HG02981 (cell line): ENCODE results near the gene NNAT.

Experiments
- ATAC-seq: cut with Tn5 transposase; IDR thresholded peaks from one replicate; pipeline ENCODE4 v1.9.1; 2021; ENCODE audit warnings: mild to moderate bottlenecking, moderate library complexity; ENCODE audit not compliant: unreplicated experiment

The NNAT gene

DNA sequence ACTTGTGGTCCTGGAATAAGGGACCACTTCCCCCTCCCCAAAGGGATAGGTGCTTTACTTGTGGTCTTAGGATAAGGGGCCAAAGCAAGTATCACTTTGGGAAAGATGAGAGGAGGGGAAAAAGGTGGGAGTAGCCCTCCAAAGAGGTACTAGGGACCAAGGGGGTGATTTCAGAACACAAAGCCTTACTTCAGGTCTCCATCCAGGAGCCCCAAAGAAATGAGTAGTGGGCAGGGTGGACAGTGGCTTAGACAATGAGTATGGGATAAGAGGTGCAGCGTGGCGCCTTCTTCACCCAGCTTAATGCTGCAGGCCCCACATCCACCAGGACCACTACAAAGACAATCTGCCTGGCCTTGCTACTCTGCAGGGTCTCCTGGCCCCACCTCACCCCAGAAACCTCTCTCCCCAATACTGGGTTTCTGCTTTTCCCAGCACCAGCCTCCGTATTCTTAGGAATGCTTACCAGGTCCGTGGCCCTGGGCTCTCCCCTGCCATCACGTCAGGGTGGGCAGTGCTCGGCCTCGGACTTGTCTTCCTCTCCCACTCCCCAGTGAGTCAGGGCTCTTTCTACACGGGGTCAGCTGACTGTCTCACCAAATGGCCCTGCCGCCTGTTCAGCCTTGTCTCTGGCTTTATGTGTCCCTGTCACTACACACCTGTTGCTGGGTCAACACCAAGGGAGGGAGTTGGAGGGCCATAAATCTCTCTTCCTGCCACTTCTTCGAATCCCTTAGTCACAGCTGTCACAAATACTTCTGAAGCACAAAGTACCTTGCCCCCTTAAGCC, 3.1 kb downstream of the NNAT start:
- ATAC-seq: no peak

DNA sequence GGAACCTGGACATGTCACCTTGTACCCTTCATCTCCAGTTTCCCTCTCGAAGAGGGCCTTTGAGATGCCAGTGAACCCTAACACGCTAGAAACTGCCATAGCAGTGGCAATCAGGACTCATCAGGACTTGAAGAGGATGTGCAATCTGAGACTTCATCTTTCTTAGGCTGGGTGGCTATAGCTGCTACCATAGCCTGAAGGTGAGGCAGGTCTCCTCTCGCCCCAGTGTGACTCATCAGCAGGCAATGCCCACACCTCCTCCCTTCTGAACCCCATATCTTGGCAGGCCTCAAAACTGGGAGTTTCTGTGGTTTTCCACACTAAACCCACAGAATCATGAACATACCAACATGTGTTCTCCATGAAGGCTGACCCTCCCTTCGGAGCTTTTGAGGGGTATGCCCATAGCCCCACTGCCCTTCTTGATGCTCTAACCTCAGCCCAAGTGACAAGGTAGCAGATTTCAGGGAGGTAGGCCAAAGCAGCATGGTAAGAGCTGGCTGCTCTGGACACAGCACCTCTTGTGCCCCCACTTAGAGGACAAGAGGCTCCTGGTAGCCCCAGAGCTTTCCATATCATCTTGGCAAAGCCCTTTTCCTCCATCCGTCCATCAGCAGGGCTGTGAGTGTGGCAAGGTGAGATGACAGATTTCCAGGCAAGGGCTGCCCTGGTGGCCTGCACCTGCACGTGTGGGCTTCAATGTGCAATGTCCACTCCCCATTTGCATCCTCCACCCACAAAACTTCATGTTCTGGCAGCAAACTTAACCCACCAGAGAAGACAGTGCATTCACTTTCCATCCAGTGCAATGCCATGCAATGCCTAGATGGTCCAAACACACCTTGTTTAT, 4.0 kb downstream of the NNAT start:
- ATAC-seq: no peak

DNA sequence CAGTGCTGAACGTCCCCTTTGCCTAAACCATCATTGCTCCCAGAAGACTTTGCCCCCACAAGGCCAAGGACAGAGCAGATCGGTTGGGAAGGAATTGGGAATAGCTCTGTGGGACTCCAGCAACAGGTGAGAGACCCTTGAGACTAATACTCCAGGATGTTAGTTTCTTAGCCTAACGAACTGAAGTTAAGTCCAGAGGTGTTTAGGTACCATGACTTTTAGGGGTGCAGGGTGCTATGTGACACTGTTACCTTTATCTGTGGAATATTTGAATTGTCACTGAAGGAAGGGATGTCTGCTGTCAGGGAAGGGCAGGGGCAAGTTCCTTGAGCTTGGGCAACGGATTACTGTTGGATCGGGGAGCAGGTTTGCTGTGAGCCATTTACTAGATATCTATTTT, 4.8 kb downstream of the NNAT start:
- ATAC-seq: no peak

DNA sequence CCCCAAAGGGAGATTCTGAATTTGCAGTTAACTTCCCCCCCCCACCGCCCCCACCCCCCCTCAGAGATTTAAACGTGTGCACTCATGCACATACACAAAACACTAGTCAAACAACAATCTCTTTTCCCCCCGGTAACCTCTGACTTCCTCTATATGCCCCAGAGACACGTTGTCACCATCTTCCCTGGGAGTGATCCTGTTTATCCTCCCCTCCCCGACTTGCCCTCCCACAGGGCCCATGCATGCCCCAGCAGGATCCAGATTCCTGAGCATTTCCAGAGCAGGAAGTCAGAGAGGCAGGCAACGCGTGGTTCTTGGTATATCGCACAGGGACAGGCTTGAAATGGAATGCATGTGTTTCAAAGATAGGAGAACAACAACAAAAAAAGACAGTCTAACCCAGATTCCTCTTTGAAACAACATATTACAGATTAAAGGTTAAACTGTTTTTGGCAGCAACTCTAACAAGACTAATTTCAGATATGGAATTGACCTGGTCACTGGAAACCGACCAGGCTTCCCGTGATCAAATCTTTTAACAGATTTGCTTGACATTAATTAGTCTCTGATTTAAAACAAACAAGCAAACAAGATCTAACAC, 5.3 kb downstream of the NNAT start:
- no peak for ATAC-seq

DNA sequence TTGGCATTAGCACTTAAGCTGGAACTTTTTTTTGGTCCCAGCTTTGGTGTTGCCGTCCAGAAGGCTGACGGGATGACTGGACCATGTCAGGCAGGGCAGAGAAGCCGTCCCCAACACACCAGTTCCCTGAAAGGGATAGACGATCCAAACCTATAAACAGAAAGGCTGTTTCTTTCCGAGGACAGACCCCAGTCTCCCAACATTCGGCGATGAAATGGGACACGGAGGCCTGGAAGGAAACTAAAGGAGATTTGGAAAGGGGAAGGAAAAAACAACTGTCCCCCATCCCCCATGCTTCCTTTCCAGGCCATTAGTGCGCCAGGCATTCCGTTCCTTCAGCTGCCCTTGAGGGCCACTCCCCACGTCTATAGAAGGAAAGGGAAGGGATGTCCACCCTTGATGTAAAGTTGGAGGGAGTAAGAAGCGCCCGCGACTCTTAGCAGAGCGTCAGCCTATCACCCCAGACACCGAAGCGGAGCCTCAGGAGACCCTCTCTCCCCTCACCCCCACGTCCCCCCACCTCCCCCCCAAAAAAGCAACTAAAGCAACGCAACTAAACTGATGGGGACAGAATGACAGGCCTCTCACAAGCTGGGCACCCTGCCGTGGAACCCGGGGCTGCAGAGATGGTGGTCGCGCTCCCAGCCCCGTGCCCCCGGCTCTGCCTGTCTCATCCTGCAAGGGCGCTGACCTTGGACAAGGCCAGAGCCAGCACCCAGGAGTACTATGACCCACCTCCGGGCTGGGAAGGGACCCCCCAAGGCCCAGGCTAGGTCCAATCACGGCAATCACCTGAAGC, 6.0 kb downstream of the NNAT start:
- ATAC-seq: no peak

DNA sequence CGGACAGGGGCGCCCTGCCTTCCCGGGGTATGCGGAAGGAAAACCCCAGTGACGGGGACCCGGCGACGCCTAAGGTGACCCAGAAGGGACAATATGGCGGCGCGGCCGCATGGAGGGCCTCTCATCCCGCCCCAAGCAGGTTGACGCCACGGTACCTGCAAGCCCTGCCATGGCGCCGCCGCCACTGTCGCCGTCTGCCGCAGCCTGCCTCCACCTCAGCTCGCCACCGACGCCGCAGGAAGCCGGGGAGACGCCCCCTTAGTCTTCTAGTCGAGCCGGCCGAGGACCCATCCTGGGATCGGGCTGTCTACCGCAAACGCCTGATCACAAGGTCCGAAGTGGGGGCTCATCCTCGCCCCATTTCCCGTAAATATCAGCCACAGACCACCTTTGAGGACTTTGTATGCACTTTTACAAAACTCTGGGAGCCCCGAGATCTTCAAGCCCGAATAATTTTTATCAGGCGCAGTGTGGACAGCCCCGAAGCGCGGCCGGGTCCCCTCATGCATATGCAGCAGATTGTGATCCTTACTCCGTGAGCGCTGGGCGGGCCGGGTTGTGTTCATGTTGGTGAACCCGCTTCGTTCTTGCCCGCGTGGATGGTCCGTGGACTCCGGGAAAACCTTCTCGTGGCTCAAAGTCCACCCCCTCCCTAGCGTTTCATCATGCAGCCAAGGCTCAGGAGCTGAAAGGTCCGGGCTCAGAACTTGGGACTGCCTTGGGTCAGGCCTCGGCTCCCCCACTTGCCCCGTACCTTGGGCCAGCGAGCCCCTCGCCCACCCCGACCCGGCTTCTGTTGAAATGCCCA, 6.8 kb downstream of the NNAT start, which contains the start of gene BLCAP:
BLCAP (minus strand) TSS at position 239 of the 808 bp plus-strand sequence. CDS start 8,702 bp downstream, outside the sequence.
- ATAC-seq: peak; percentile 59

DNA sequence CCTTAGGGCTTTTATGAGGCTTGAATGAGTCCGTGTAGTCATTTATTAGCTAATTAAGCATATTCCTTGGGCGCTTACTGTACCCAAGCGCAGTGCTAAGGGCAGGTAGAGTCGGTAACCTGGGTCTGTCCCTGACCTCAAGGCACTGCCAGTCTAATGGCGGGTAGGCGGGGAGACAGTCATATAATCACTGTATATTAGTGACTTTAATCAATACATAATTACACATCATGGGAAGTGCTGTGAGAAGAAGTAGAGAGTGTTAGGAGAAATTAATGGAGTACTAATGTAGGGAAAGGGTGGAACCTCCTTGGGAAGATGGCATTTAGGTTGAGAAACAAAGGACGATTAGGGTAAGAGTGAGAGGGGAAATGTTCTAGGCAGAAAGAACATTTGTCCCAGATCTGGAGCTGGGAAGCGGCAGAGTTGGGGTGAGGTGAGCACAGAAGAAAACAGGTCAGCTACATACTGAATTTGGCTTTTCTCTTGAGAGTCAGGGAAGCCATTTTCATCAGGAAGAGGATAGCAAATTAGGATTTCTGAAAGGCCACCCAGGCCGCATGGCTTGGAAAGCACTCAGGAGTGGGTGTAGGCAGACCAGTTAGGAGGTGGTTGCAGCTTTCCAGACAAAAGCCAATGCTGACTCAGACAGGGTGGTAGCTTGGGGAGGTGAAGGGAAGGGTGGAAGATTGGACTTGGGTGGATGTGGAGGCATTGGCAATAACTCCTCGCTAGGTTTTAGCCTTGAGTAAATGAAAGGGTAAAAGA, 7.6 kb downstream of the NNAT start:
- ATAC-seq: no peak

DNA sequence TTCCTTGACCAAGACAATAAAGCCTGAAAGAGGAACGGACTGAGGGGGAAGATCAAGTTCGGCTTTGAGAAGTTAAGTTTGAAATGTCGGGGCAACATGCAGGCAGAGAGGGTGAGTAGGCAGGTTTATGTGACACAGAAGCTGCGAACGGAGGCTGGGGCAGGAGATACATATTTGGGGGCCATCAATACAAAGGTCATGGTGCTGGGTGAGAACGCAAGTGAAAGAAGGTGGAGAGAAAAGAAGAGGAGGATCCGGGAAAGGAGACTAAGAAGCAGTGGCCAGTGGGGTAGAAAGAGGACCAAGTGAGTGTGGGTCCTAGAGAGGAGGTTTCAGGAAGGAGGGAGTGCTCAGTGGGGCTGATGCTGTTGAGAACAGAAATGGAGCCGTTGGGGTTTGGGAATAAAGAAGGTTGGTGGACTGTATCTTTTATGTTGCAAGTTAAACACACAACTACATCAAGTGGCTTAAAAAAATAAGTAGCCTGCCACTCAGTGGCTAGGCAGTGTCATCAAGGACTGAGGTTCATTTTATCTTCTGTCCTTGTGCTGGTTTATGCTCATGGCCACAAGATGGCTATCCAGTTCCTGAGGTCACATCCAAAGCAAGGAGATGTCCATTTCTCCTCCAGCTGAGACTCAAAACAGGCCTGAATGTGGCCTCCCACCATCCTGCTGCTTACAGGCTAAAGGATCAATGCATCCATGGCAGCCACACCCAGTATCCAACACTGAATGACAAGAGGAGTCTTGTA, 8.3 kb downstream of the NNAT start:
- no peak for ATAC-seq

DNA sequence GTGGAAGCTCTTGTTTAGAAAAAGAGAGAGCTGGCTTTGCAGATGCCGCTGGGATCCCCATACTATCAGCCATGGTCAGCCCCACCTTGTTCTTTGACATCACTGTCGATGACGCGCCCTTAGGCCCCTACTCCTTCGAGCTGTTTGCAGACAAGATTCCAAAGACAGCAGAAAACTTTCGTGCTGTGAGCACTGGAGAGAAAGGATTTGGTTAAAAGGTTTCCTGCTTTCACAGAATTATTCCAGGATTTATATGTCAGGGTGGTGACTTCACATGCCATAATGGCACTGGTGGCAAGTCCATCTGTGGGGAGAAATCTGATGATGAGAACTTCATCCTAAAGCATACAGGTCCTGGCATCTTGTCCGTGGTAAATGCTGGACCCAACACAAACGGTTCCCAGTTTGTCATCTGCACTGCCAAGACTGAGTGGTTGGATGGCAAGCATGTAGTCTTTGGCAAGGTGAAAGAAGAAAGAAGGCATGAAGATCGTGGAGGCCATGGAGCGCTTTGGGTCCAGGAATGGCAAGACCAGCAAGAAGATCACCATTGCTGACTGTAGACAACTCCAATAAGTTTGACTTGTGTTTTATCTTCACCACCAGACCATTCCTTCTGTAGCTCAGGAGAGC, 9.0 kb downstream of the NNAT start:
- ATAC-seq: no peak

DNA sequence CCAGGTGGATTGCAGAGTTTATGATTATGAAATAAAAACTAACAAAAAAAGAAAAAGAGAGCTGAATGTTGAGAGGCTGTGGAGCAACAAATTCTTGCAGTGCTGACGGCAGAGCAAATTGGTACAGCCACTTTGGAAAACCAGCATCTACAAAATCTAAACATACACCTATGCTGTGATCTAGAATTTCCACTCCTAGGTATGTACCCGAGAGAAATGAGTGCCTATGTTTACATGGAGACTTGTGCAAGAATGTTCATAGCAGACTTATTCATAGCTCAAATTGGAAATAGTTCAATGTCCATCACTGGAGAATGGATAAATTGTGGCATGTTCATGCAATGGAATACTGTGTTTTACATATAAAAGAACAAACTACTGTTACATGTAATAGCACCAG, 9.6 kb downstream of the NNAT start:
- no peak for ATAC-seq

DNA sequence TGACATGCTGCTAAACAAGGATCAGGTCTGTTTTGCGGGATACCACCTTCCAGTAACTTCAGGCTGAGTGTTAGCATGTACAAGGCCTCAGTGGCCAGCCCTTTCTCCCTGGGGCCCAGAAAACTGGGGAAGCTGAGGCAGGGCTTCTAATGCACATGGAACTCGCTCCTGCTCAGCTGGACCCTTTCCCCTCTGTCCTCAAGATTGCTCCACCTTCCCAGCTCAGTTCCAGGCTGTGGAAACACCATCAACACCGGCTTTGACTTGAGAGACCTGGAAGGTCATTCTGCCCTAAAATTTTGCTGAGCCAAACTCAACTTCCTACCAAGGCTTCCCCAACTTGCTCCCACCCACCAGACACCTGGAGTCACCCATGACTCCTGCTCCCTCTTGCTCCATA, 10.8 kb downstream of the NNAT start:
- no peak for ATAC-seq

DNA sequence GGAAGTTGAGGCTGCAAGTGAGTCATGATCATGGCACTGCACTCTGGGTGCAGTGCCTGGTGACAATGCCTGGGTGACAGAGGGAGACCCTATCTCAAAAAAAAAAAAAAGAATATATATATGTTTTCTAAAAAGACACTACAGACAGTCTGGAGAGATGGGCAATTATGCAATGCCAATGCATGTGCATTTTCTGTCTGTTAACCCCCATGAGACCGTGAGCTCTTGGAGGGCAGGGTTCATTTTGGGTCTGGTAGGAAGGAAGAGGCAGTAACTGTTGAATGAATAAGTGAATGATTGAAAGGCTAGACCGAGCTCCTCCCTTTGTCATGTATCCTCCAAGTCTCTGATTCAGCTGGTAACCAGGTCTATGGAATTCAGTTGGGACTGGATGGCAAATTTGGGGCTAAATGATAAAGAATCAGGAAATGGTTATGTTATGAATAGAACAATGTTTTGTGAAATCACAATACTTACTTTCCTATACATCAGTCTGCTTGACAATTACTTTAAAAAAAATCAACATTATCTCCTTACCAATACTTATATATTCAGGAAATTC, 12.2 kb downstream of the NNAT start:
- ATAC-seq: no peak

DNA sequence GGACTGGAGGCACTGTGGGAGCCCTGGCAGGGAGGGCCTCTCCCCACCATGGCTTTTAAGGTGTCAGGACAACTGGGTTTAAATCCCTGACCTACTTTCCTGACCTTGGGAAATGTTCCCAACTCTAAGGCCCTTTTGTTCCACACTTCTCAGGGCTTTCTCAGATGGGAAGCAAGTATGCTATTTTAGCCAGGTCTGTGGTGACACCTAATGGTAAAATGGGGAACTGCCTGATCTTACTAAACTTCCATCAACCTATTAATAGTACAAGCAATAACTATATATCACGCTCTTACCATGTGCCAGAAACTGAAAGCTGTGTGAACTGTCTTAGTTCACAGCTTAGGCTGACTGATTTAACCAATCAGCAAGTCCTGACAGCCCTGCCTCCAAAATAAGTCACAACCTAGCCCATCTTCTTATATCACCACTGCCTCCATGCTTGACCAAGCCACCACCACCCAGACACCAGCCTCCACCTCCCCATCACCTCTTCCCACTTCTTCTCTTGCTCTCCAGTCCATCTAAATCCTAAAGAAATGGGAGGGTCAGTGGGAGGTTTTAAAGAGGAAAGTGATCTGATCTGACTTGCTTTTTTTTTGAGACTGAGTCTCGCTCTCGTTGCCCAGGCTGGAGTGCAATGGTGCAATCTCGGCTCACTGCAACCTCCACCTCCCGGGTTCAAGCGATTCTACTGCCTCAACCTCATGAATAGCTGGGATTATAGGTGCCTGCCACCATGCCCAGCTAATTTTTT, 13.5 kb downstream of the NNAT start:
- ATAC-seq: peak; percentile 81

DNA sequence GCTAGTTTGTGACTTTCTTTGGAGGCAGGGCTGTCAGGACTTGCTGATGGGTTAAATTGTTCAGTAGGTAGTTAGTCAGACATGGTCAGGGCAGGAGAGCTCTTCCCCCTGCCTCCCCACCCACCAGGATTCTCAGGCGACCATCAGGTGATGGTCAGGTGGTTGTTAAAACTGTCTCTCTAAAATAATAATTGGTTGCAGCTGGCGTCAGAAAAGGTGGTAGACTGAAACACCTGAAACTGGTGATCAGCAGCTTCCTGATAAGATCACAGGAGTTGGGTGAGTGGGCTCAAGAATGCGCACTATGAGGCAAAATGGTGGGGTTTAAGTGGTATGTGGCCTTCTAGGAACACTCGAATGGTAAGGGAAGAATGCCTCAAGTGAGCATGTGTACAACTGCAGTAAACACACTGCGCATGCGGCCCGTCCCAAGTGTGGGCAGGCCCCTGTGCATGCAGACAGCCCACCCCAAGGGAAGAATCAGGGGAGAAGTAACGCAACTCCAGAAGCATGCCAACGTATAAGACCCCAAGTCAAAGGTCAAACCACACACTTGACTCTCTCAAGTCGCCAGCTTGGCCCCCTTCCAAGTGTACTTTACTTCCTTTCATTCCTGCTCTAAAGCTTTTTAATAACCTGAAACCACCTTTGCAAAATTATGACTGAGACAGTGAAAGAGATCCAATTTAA, 14.5 kb downstream of the NNAT start:
- no peak for ATAC-seq

DNA sequence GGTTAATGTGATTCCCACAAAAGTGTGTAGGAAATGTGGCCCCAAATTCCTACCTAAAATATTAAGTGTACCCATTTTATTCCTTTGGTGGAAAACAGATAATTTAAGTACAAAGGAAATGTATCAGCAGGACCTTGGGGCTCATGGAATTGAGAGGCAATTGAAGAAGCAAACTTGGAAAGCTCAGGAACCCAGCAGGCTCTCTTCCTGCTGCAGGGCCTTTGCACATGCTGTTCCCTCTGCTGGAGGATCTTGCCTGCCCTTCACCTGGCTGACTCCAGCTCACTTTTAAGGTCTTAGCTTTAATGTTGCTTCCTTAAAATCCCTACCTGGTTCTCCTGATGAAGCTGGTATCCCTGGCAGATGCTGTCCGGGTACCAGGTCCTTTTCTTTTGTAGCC, 16.5 kb downstream of the NNAT start:
- no peak for ATAC-seq

DNA sequence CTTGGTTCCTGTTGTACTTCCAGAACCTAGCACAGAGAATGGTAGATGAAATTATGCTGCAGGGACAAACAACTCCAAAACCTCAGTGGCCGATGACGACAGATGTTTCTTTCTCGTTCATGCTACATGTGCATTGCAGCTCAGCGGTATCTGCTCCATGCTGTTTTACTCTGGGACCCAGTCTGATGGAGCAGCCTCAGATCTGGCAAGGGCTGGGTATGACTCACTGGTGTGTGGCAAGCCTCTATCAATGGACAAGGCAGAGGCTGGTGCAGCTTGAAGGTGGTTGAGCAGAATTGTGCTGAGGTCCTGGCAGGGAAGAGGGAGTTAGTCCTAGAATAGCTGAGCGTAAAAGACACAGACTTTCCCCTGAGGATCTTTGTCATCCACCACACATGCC, 17.0 kb downstream of the NNAT start:
- ATAC-seq: no peak

DNA sequence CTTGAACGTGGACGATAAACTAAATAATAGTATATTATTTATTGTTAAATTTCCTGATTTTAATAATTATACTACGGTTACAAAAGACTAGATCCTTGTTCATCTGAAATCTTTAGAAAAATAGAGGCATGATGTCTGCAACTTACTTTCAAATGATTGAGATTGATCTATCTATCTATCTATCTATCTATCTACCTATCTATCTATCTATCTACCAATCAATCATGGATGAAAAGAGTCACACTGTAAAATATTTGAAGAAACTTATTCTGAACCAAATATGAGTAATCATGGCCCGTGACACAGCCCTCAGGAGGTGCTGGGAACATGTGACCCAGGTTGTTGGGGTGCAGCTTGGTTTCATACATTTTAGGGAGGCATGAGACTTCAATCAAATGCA, 18.4 kb downstream of the NNAT start:
- no peak for ATAC-seq
